Mammary epithelial cell (primary cell): Measurements from ENCODE around the gene MCAT.

Source experiments
- EZH2 ChIP-seq: IDR thresholded peaks from 2 replicates; pipeline ENCODE4 v1.6.1; 2012; ENCODE audit warnings: low read length, inconsistent platforms, borderline replicate concordance
- TF ChIP-seq, protein P1 (sequence below), 2 donors: IDR thresholded peaks in 1 of 2; conservative IDR thresholded peaks in 1 of 2; 2 replicates each; pipeline ENCODE4 v1.5.1; 2011 to 2012; ENCODE audit warnings: inconsistent platforms in 2 of 2, low read length in 2 of 2, mild to moderate bottlenecking in 2 of 2, control low read depth in 1 of 2, low read depth in 1 of 2; ENCODE audit not compliant: insufficient read depth in 1 of 2; ENCODE audit errors: extremely low read depth in 1 of 2

DNA sequence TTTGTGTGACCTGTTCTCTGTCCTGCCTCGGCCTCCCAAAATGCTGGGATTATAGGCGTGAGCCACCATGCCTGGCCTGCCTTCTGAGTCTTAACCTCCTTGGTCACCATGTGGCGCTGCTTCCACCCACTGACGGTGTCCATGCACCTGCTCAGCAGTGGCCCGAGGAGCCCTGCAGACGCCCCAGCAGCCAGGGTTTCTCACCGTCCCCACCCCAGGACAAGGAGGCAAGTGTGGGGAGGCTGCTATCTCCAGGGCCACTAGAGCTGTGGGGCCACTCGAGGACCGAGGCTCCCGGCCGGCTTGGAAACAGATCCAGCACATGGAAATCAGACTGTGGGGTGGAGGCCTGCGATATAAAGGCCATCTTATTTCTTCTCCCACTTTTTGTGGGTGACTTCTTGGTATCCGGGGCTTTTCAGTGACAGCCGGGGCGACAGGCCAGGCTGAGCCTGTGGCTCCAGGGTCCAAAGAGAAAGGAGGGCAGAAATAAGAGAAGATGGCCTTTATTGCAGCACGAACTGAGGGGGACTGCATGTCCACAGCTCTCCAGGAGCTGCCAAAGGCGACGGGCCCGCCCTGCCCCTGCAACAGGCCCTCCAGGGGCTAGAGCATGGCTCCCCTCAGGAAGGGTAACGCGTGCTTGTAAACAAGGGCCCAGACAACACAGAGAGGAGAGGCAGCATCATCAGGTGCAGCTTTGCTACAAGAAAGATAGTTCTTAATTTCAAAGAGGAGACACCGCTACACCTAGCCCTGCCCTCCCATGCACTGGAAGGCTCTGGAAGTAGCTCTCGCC lies 23.1 kb upstream of the MCAT start:
- TF ChIP-seq, protein P1, sequence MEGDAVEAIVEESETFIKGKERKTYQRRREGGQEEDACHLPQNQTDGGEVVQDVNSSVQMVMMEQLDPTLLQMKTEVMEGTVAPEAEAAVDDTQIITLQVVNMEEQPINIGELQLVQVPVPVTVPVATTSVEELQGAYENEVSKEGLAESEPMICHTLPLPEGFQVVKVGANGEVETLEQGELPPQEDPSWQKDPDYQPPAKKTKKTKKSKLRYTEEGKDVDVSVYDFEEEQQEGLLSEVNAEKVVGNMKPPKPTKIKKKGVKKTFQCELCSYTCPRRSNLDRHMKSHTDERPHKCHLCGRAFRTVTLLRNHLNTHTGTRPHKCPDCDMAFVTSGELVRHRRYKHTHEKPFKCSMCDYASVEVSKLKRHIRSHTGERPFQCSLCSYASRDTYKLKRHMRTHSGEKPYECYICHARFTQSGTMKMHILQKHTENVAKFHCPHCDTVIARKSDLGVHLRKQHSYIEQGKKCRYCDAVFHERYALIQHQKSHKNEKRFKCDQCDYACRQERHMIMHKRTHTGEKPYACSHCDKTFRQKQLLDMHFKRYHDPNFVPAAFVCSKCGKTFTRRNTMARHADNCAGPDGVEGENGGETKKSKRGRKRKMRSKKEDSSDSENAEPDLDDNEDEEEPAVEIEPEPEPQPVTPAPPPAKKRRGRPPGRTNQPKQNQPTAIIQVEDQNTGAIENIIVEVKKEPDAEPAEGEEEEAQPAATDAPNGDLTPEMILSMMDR (conservative IDR thresholded peaks at IDR 0.05 in 1 of 2, IDR thresholded peaks at IDR 0.05 in 1 of 2; ENCODE audit: extremely low read depth in 1 of 2, insufficient read depth in 1 of 2, low read depth in 1 of 2, low read length in 2 of 2): no peak
- TF ChIP-seq EZH2: no peak
